ENCODE results near the gene PODXL.
"Not testable (repeated sequence)": the region's sequence is repeated elsewhere in the genome, so short reads cannot be mapped to it uniquely, and the experiment has no call there.

The PODXL gene

GRCh38 chr7:131480384-131481315 lies 75.8 kb downstream of the PODXL start:
- H3K36me3 ChIP-seq (ENCODE audit: insufficient read depth, low read length), result peaks cover 29% of the 10 kb centered on the region; the same call in 1 of the 2 replicates
- no peak overlapping the region for H3K4me3 ChIP-seq
- H3K27ac ChIP-seq, result peak overlapping the region; percentile 79
- DNase-seq (ENCODE audit: low read depth, low spot score), result peak; percentile 45
- H3K9me3 ChIP-seq (ENCODE audit: low read depth, low read length), result no peaks in the 10 kb centered on the region
- TF ChIP-seq EZH2 (IDR thresholded peaks at IDR 0.05) (no peak), POLR2AphosphoS5 (IDR thresholded peaks at IDR 0.05; ENCODE audit: borderline replicate concordance, low read depth, low read length) (no peak)
- H3K9ac ChIP-seq (ENCODE audit: insufficient read length), result no peak overlapping the region

DNA sequence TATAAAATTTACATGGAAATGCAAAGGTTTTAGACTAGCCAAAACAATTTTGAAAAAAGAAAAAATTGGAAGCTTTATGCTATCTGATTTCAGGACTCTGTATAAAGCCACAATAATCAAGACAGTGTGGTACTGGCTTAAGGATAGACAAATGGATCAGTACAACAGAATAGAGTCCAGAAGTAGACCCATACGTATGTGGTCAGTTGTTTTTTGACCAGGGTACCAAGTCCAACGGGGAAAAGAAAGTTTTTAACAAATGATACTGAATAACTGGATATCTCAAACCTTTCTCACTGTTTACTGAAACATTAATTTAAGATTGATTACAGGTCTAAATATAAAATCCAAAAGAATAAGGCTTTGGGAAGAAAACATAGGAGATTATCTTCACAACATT lies 79.7 kb downstream of the PODXL start:
- Histone ChIP-seq H3K4me3 (no peak overlapping the region), H3K36me3 (ENCODE audit: insufficient read depth, low read length) (peaks cover 42% of the 10 kb centered on the region), H3K9ac (ENCODE audit: insufficient read length) (no peak overlapping the region), H3K27ac (no peak overlapping the region), H3K9me3 (ENCODE audit: low read depth, low read length) (no peaks in the 10 kb centered on the region)
- DNase-seq (ENCODE audit: low read depth, low spot score), result no peak
- no peak for TF ChIP-seq POLR2AphosphoS5 (IDR thresholded peaks at IDR 0.05; ENCODE audit: borderline replicate concordance, low read depth, low read length)
- no peak for TF ChIP-seq EZH2 (IDR thresholded peaks at IDR 0.05)
- no peak for TF ChIP-seq FOXP2 (optimal IDR thresholded peaks at IDR 0.05; ENCODE audit: control extremely low read depth, extremely low read length, insufficient read depth)

DNA sequence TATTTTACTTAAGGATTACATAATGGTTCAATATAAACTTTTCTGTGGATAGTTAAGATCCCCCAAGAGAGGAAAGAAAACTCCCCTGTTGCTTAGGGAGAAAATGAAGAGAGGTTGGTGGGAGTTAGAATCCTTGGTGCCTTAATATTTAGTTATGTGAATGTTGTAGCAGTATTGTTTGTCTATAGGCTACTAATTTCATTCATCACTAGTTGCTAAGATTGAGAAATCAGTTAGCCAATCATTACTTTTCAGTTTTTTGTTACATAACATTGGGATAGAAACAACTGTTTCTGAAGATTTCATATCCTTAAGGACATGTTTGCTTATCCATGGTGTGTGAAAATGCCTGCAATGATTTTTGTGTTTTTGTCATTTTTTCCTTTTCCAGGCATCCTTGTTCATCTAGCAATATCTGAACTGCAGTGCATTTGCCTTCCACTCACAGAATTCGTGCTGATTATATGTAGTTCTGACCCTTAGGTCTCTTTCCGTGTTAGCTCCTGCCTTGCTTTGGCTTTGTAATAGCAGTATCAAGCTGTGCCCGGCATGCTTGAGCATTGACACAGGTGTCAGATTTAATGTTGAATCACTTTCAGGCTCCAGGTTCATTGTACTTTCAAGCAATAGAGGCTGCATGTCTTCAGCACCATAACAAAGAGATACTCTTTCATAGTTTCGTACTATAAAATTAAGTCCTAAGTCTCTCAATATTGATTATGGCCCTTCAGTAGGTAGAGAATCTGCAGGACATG lies 85.0 kb downstream of the PODXL start:
- TF ChIP-seq POLR2AphosphoS5 (IDR thresholded peaks at IDR 0.05; ENCODE audit: borderline replicate concordance, low read depth, low read length) (no peak), EZH2 (IDR thresholded peaks at IDR 0.05) (no peak), FOXP2 (optimal IDR thresholded peaks at IDR 0.05; ENCODE audit: control extremely low read depth, extremely low read length, insufficient read depth) (no peak)
- no peak overlapping the region for H3K4me3 ChIP-seq
- H3K27ac ChIP-seq, result no peak overlapping the region
- H3K36me3 ChIP-seq (ENCODE audit: insufficient read depth, low read length), result peaks cover 82% of the 10 kb centered on the region
- H3K9me3 ChIP-seq (ENCODE audit: low read depth, low read length), result no peaks in the 10 kb centered on the region
- no peak for DNase-seq (ENCODE audit: low read depth, low spot score)
- no peak overlapping the region for H3K9ac ChIP-seq (ENCODE audit: insufficient read length)

GRCh38 chr7:131467788-131468187 lies 88.6 kb downstream of the PODXL start:
- H3K9me3 ChIP-seq (ENCODE audit: low read depth, low read length), result no peaks in the 10 kb centered on the region
- no peak overlapping the region for H3K27ac ChIP-seq
- DNase-seq (ENCODE audit: low read depth, low spot score), result no peak
- peaks cover 88% of the 10 kb centered on the region for H3K36me3 ChIP-seq (ENCODE audit: insufficient read depth, low read length)
- no peak for TF ChIP-seq FOXP2 (optimal IDR thresholded peaks at IDR 0.05; ENCODE audit: control extremely low read depth, extremely low read length, insufficient read depth)
- TF ChIP-seq POLR2AphosphoS5 (IDR thresholded peaks at IDR 0.05; ENCODE audit: borderline replicate concordance, low read depth, low read length), result no peak
- no peak for TF ChIP-seq EZH2 (IDR thresholded peaks at IDR 0.05)
- H3K9ac ChIP-seq (ENCODE audit: insufficient read length), result no peak overlapping the region
- H3K4me3 ChIP-seq, result no peak overlapping the region

DNA sequence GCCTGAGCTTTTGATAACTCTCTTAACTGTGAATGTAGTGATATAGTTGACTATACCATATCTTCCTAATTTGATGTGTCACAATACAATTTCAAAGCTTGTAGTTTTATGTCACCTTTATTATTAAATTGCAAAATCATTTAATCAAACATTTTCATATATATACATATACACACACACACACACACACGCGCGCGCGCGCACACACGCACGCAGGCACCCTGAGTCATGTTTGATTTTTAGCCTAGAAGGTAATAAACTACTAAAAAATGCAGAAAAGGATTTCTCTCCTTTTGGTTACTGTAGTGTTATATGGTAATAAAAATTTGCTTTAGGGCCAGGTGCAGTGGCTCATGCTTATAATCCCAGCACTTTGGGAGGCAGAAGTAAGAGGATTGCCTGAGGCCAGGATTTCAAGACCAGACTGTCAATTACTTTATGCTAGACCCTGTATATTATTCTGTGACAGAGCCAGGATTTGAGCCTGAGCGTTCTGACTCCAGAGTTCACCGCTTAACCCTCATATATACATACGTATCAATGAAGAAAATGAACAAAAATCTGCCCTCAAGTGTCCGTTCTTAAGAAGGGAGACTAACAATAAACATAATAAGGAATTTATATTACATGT lies 89.6 kb downstream of the PODXL start:
- Histone ChIP-seq H3K27ac (no peak overlapping the region), H3K36me3 (ENCODE audit: insufficient read depth, low read length) (peaks cover 90% of the 10 kb centered on the region)
- TF ChIP-seq FOXP2 (optimal IDR thresholded peaks at IDR 0.05; ENCODE audit: control extremely low read depth, extremely low read length, insufficient read depth) (no peak), POLR2AphosphoS5 (IDR thresholded peaks at IDR 0.05; ENCODE audit: borderline replicate concordance, low read depth, low read length) (no peak), EZH2 (IDR thresholded peaks at IDR 0.05) (no peak)

GRCh38 chr7:131462715-131463114 lies 93.7 kb downstream of the PODXL start:
- not testable (repeated sequence) for H3K9ac ChIP-seq (ENCODE audit: insufficient read length); H3K4me3 ChIP-seq; H3K27ac ChIP-seq; H3K9me3 ChIP-seq (ENCODE audit: low read depth, low read length); DNase-seq (ENCODE audit: low read depth, low spot score)
- H3K36me3 ChIP-seq (ENCODE audit: insufficient read depth, low read length), result peaks cover 68% of the 10 kb centered on the region

More for the DNA sequence above, 89.6 kb downstream of the PODXL start:
- Histone ChIP-seq H3K4me3 (no peak overlapping the region), H3K9ac (ENCODE audit: insufficient read length) (no peak overlapping the region), H3K9me3 (ENCODE audit: low read depth, low read length) (no peaks in the 10 kb centered on the region)
- no peak for DNase-seq (ENCODE audit: low read depth, low spot score)

DNA sequence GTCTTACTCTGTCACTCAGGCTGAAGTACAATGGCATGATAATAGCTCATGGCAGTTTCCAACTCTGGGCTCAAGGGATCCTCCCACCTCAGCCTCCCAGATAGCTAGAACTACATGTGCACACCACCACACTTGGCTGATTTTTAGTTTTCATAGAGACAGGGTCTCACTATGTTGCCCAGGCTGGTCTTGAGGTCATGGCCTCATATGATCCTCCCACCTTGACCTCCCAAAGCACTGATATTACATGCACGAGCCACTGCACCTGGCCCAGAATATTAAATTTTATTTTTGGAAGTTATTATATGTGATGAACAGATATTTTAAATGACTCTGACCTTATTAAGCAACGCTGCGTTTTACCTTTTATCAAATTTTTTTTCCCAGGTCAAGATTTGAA lies 94.4 kb downstream of the PODXL start:
- no peak overlapping the region for H3K4me3 ChIP-seq
- H3K9me3 ChIP-seq (ENCODE audit: low read depth, low read length), result no peaks in the 10 kb centered on the region
- no peak for DNase-seq (ENCODE audit: low read depth, low spot score)
- H3K27ac ChIP-seq, result no peak overlapping the region
- TF ChIP-seq FOXP2 (optimal IDR thresholded peaks at IDR 0.05; ENCODE audit: control extremely low read depth, extremely low read length, insufficient read depth), result no peak
- TF ChIP-seq POLR2AphosphoS5 (IDR thresholded peaks at IDR 0.05; ENCODE audit: borderline replicate concordance, low read depth, low read length), result no peak
- peaks cover 67% of the 10 kb centered on the region for H3K36me3 ChIP-seq (ENCODE audit: insufficient read depth, low read length)
- H3K9ac ChIP-seq (ENCODE audit: insufficient read length), result no peak overlapping the region

DNA sequence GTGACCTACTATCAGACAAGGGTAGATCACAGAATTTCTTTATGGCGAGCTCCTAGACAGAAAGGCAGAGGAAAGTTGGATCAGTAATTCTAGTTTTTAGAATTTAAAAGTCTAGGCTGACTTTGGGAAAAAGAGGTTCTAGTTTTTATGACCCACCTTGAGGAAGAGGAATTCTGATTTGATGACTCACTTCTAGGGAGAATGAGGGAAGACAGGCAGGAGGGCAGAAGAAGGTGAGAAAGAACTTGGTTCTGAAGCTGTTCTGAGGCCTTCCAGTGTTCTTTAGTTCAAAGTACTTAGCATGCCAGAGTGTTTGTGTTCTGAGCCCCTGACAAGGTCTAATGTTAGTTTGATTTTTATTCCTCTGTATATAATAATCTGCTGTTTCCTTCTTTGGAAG lies 97.2 kb downstream of the PODXL start:
- DNase-seq (ENCODE audit: low read depth, low spot score), result no peak
- no peak overlapping the region for H3K4me3 ChIP-seq
- H3K36me3 ChIP-seq (ENCODE audit: insufficient read depth, low read length), result peaks cover 54% of the 10 kb centered on the region
- H3K9ac ChIP-seq (ENCODE audit: insufficient read length), result no peak overlapping the region
- H3K27ac ChIP-seq, result no peak overlapping the region
- TF ChIP-seq POLR2AphosphoS5 (IDR thresholded peaks at IDR 0.05; ENCODE audit: borderline replicate concordance, low read depth, low read length) (no peak), EZH2 (IDR thresholded peaks at IDR 0.05) (no peak), FOXP2 (optimal IDR thresholded peaks at IDR 0.05; ENCODE audit: control extremely low read depth, extremely low read length, insufficient read depth) (no peak)
- no peaks in the 10 kb centered on the region for H3K9me3 ChIP-seq (ENCODE audit: low read depth, low read length)
